ENCODE results near the gene MAPKAP1.

MAPKAP1 gene

GRCh38 chr9:125629446-125629845, 77.6 kb downstream of the MAPKAP1 start:
- no peak for TF ChIP-seq POLR2A (IDR thresholded peaks at IDR 0.05; ENCODE audit: low read depth, low read length)
- TF ChIP-seq POLR2AphosphoS5 (IDR thresholded peaks at IDR 0.05; ENCODE audit: low read depth, low read length), result no peak
- no peak for TF ChIP-seq TAF1 (IDR thresholded peaks at IDR 0.05; ENCODE audit: low read depth, low read length)
- TF ChIP-seq POU2F2 (IDR thresholded peaks at IDR 0.05; ENCODE audit: low read depth, low read length), result no peak
- no peak for TF ChIP-seq PAX5 (IDR thresholded peaks at IDR 0.05; ENCODE audit: insufficient read depth, low read length, severe bottlenecking)
- peak; percentile 19; the same call in 1 of the 2 replicates for TF ChIP-seq SPI1 (IDR thresholded peaks at IDR 0.05; ENCODE audit: low read depth, low read length)
- no peak for DNase-seq (ENCODE audit: insufficient read length, low spot score)
- FAIRE-seq, result peak; percentile 16

DNA sequence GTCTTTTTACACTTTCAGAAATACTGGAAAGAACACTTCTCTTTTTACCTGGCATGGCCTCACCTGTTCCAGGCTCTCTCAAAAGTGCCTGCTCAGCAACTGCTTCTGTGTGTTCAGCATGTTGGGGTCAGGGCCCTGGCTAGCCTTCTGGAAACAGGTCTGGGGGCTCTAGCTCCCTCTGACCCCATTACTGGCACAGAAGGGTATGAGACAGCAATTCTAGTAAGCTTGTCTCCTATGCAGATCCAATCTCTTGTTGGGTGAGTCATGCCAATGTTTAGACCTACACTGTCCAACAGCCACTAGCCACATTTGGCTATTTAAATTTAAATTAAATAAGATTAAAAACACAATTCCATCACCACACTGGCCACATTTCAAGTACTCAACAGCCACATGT, 80.8 kb downstream of the MAPKAP1 start:
- TF ChIP-seq PAX5 (IDR thresholded peaks at IDR 0.05; ENCODE audit: insufficient read depth, low read length, severe bottlenecking) (no peak), POLR2AphosphoS5 (IDR thresholded peaks at IDR 0.05; ENCODE audit: low read depth, low read length) (no peak), TAF1 (IDR thresholded peaks at IDR 0.05; ENCODE audit: low read depth, low read length) (no peak), POU2F2 (IDR thresholded peaks at IDR 0.05; ENCODE audit: low read depth, low read length) (no peak), POLR2A (IDR thresholded peaks at IDR 0.05; ENCODE audit: low read depth, low read length) (no peak), SPI1 (IDR thresholded peaks at IDR 0.05; ENCODE audit: low read depth, low read length) (no peak)
- no peak for FAIRE-seq
- DNase-seq (ENCODE audit: insufficient read length, low spot score), result no peak

- DNase-seq (ENCODE audit: insufficient read length, low spot score) (no peak), FAIRE-seq (no peak)
- TF ChIP-seq TAF1 (IDR thresholded peaks at IDR 0.05; ENCODE audit: low read depth, low read length) (no peak), PAX5 (IDR thresholded peaks at IDR 0.05; ENCODE audit: insufficient read depth, low read length, severe bottlenecking) (no peak), SPI1 (IDR thresholded peaks at IDR 0.05; ENCODE audit: low read depth, low read length) (no peak), POLR2AphosphoS5 (IDR thresholded peaks at IDR 0.05; ENCODE audit: low read depth, low read length) (no peak), POU2F2 (IDR thresholded peaks at IDR 0.05; ENCODE audit: low read depth, low read length) (no peak), POLR2A (IDR thresholded peaks at IDR 0.05; ENCODE audit: low read depth, low read length) (no peak)
These were observed 85.8 kb downstream of the MAPKAP1 start for GRCh38 chr9:125621170-125621569.

- FAIRE-seq, result no peak
These were observed 86.8 kb downstream of the MAPKAP1 start for GRCh38 chr9:125620216-125620615.

GRCh38 chr9:125617087-125617486, 89.9 kb downstream of the MAPKAP1 start:
- FAIRE-seq (no peak), DNase-seq (ENCODE audit: insufficient read length, low spot score) (no peak)
- TF ChIP-seq POLR2A (IDR thresholded peaks at IDR 0.05; ENCODE audit: low read depth, low read length) (no peak), TAF1 (IDR thresholded peaks at IDR 0.05; ENCODE audit: low read depth, low read length) (no peak), PAX5 (IDR thresholded peaks at IDR 0.05; ENCODE audit: insufficient read depth, low read length, severe bottlenecking) (no peak), POU2F2 (IDR thresholded peaks at IDR 0.05; ENCODE audit: low read depth, low read length) (no peak), SPI1 (IDR thresholded peaks at IDR 0.05; ENCODE audit: low read depth, low read length) (no peak), POLR2AphosphoS5 (IDR thresholded peaks at IDR 0.05; ENCODE audit: low read depth, low read length) (no peak)

More at GRCh38 chr9:125620216-125620615, 86.8 kb downstream of the MAPKAP1 start:
- no peak for DNase-seq (ENCODE audit: insufficient read length, low spot score)
- TF ChIP-seq POU2F2 (IDR thresholded peaks at IDR 0.05; ENCODE audit: low read depth, low read length) (no peak), POLR2A (IDR thresholded peaks at IDR 0.05; ENCODE audit: low read depth, low read length) (no peak), PAX5 (IDR thresholded peaks at IDR 0.05; ENCODE audit: insufficient read depth, low read length, severe bottlenecking) (no peak), SPI1 (IDR thresholded peaks at IDR 0.05; ENCODE audit: low read depth, low read length) (no peak), POLR2AphosphoS5 (IDR thresholded peaks at IDR 0.05; ENCODE audit: low read depth, low read length) (no peak), TAF1 (IDR thresholded peaks at IDR 0.05; ENCODE audit: low read depth, low read length) (no peak)

GRCh38 chr9:125613141-125613540, 93.9 kb downstream of the MAPKAP1 start:
- DNase-seq (ENCODE audit: insufficient read length, low spot score), result no peak
- TF ChIP-seq SPI1 (IDR thresholded peaks at IDR 0.05; ENCODE audit: low read depth, low read length) (no peak), POLR2AphosphoS5 (IDR thresholded peaks at IDR 0.05; ENCODE audit: low read depth, low read length) (no peak), POU2F2 (IDR thresholded peaks at IDR 0.05; ENCODE audit: low read depth, low read length) (no peak), TAF1 (IDR thresholded peaks at IDR 0.05; ENCODE audit: low read depth, low read length) (no peak), POLR2A (IDR thresholded peaks at IDR 0.05; ENCODE audit: low read depth, low read length) (no peak), PAX5 (IDR thresholded peaks at IDR 0.05; ENCODE audit: insufficient read depth, low read length, severe bottlenecking) (no peak)
- peak; percentile 31 for FAIRE-seq

GRCh38 chr9:125612616-125613015, 94.4 kb downstream of the MAPKAP1 start:
- TF ChIP-seq POLR2AphosphoS5 (IDR thresholded peaks at IDR 0.05; ENCODE audit: low read depth, low read length) (no peak), TAF1 (IDR thresholded peaks at IDR 0.05; ENCODE audit: low read depth, low read length) (no peak), POLR2A (IDR thresholded peaks at IDR 0.05; ENCODE audit: low read depth, low read length) (no peak), SPI1 (IDR thresholded peaks at IDR 0.05; ENCODE audit: low read depth, low read length) (no peak), PAX5 (IDR thresholded peaks at IDR 0.05; ENCODE audit: insufficient read depth, low read length, severe bottlenecking) (no peak), POU2F2 (IDR thresholded peaks at IDR 0.05; ENCODE audit: low read depth, low read length) (no peak)
- no peak for DNase-seq (ENCODE audit: insufficient read length, low spot score)
- no peak for FAIRE-seq

GRCh38 chr9:125611121-125611765, 95.8 kb downstream of the MAPKAP1 start:
- no peak for DNase-seq (ENCODE audit: insufficient read length, low spot score)
- FAIRE-seq, result no peak
- TF ChIP-seq POLR2AphosphoS5 (IDR thresholded peaks at IDR 0.05; ENCODE audit: low read depth, low read length), result no peak
- no peak for TF ChIP-seq POU2F2 (IDR thresholded peaks at IDR 0.05; ENCODE audit: low read depth, low read length)
- no peak for TF ChIP-seq TAF1 (IDR thresholded peaks at IDR 0.05; ENCODE audit: low read depth, low read length)
- no peak for TF ChIP-seq POLR2A (IDR thresholded peaks at IDR 0.05; ENCODE audit: low read depth, low read length)
- no peak for TF ChIP-seq SPI1 (IDR thresholded peaks at IDR 0.05; ENCODE audit: low read depth, low read length)
- no peak for TF ChIP-seq PAX5 (IDR thresholded peaks at IDR 0.05; ENCODE audit: insufficient read depth, low read length, severe bottlenecking)

GRCh38 chr9:125609744-125610143, 97.3 kb downstream of the MAPKAP1 start:
- FAIRE-seq, result peak; percentile 16
- no peak for DNase-seq (ENCODE audit: insufficient read length, low spot score)
- TF ChIP-seq TAF1 (IDR thresholded peaks at IDR 0.05; ENCODE audit: low read depth, low read length) (no peak), POLR2AphosphoS5 (IDR thresholded peaks at IDR 0.05; ENCODE audit: low read depth, low read length) (no peak), PAX5 (IDR thresholded peaks at IDR 0.05; ENCODE audit: insufficient read depth, low read length, severe bottlenecking) (no peak), POU2F2 (IDR thresholded peaks at IDR 0.05; ENCODE audit: low read depth, low read length) (no peak), POLR2A (IDR thresholded peaks at IDR 0.05; ENCODE audit: low read depth, low read length) (no peak), SPI1 (IDR thresholded peaks at IDR 0.05; ENCODE audit: low read depth, low read length) (no peak)
